ENCODE measurements around the gene TMPRSS13.

Gene TMPRSS13

DNA sequence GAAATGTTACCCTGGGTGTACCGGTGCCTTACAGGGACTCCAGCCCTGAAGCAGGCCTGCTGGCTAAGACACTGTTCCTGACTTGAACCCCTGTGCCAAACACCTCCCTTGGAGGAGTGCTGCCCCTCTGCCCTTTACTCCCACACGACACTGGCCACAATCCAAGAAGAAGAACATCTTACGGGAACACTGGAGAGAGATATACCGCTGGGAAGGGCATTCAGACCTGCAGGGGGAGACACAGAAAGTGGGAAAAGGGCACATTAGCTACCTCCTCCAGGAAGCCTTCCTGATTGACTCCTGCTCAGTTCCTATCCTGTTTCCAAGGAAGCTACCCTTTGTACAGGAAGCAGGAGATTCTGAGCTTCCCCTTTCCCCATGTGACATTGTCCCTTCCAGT lies 18.7 kb downstream of the TMPRSS13 start:
- no peak for DNase-seq

DNA sequence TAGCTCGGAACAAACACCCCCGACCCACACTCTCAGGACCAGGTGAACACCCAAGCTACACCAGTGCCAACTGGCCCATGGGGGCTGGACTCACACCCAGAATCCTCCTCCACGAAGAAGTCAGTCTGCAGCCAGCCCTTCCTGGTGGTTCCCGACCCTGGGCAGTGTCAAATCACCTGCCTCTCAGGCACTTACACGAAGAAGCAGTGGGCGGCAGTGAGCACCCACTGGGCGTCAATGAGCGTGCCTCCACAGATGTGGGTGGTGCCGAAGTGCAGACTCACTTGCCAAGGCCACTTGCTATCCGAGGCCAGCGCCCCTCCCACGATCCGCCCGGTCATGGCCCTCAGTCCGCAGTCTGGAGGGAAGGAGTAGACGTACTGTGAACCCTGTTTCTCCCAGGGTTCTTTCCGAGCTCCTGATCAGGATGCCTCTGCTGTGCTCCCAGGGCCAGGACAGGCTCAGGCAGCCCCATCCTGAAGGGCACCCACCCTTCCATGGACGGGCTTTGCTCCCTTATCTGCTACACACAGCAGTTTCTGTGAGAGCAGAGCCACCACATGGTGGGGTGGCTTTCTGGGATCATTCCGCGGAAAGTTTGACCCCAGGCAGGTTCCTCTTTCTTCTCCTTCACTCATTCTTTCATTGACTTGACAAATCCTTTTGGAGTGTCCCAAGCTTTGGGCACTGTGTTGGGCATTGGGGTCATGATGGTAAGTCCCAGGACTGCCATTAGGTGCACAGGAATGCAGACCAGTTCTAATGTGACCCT lies 19.4 kb downstream of the TMPRSS13 start:
- no peak for DNase-seq

DNA sequence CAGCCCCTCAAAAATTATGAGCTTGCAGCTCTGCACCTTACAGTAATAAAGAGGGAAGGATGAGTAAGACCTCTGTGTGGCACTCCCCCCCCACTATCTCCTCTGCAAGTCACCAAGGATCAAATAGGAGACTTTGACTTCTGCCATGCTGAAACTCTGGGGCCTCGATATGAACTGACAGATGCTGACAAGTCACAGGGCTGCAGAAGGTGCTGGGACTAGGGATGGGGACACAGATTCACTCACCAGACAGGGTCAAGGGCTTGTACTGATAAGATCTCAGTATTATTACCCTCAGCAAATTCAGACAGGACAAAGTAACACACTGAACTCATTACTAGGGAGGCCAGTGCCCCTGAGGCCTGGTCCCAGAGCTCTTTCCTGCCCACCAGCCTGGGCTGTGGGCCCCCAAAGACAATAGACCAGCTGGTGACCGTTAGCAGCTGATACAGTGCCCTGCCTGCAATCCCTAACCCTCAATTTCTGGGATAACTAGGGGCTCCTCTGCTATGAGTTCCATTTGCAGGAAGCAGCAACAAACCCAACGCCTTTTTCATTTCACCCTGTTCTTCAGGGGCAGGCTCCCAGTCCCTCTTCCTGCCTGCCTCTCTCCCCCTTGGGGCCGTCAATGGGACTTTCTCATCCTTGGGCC lies 20.1 kb downstream of the TMPRSS13 start:
- DNase-seq, result no peak

DNA sequence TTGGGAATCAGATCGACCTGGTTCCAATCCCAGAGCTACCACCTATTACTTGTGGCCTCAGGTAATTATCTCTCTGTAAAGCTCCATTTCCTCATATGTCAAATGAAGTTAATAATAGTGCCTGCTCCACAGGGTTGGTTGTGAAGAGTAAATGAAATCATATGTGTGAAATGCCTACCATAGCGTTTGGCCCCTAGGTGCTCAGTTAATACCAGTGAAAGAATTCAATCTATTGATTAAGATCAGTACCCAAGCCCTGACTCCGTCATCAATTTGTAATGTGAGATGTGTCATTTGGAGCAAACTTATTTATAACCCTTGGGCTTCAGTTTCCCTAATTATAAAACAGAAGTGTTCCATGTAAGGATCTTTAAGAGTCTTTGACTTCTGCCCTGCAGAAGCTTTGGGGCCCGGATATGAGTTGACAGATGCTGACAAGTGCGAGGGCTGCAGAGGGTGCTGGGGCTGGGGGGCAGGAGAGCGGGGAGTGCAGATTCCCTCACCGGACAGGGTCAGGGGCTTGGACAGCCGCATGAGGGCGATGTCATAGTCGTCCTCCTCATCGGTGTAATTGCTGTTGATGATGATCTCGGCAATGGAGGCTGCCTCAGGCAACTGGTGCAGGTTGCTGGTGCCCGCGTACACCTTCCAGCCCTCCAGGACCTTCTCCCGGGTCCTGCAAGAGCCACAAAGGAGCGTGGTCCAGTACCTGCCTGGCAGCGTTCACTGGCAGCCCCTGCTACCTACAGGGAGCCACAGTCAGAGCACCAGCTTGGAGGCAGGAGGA lies 20.9 kb downstream of the TMPRSS13 start:
- DNase-seq, result no peak

DNA sequence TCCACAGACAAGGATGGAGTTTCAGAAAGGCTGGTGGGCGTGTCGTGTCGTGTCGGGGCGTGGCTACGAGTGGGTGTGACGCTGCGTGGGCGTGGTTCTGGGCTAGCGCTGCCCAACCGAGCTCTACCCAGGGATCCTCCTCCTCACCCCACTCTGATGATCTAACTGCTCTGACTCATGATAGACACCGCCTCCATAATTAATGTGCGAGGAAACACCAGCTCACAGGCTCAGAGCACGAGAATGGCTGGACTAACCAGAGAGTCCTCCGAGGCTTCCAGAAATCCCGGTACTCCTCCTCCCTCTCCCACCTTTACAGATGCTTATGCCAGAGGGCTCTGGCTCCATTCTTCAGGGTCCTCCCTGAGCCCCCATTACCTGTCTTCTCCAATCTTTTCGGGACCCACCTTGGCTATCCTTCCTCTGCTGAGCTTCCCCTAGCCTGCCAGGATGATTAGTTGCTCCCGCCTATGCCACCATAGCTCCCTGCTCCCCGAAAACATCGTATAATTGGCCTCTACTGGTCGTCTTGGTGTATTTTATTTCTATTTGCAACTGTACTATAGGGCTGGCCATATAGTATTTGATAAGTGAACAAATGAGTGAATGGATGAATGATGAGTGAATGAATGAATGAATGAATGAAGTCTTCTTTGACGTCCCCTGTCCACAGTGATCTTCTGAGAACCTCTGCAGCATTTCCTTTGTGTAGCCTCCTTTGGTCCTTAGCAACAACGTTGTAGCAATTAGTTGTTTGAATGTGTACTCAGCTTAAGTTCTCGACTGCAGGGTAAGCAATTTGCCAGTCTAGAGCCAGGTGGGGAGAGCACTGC lies 21.7 kb downstream of the TMPRSS13 start:
- peak; percentile 83 for DNase-seq

DNA sequence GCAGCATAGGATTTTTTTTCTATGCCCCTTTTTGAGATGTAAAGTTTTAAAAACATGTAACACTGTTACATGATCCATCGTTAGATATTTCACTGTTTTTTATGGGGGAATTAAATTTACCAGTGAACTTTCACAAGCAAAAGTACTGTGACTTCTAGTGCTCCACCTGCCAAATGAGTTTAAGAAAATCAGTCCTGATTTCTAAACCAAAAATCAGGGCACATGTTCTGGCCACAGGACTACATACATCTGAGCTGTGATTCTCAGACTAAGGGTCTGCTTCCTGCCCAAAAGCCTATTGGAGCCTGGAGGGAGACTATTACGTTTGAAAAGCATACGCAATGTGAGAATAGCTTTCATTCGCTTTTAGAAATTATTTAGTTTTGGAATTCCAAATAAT lies 22.5 kb downstream of the TMPRSS13 start:
- DNase-seq, result no peak

DNA sequence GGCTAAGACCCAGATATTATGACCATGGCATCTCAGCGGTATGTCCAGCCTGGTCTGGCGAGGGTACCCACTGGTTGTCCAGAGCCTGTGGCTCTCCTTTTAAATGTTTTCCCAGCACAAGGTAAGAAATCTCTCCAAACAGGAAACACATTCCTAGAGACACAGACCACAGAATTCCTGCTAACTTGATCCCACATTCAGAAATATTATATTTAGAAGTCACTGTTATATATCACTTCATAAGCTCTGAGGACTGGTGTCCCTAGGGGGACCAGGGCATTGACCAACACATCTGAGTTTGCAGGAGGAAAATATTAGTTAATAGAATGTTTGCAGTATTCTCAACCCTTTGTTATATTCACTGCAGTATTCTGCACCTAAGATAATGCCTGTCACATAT lies 23.1 kb downstream of the TMPRSS13 start:
- no peak for DNase-seq

DNA sequence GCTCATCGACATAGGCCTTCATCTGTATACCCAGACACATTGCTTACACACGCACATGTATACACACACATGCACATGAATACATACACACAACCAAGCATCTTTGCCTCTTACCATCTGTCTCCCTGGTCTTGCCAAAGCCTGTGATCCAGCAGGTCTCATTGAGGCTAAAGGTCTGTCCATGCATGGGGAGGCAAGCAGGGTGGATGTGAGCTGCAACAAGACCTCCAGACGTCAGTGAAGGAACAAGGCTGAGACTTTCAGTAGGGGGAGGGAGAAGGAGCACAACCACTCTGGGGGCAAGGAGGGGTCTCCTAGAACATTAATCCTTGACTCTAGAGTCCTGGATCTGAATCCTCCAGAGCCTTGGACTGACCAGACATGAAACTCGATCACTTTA lies 23.7 kb downstream of the TMPRSS13 start:
- no peak for DNase-seq

DNA sequence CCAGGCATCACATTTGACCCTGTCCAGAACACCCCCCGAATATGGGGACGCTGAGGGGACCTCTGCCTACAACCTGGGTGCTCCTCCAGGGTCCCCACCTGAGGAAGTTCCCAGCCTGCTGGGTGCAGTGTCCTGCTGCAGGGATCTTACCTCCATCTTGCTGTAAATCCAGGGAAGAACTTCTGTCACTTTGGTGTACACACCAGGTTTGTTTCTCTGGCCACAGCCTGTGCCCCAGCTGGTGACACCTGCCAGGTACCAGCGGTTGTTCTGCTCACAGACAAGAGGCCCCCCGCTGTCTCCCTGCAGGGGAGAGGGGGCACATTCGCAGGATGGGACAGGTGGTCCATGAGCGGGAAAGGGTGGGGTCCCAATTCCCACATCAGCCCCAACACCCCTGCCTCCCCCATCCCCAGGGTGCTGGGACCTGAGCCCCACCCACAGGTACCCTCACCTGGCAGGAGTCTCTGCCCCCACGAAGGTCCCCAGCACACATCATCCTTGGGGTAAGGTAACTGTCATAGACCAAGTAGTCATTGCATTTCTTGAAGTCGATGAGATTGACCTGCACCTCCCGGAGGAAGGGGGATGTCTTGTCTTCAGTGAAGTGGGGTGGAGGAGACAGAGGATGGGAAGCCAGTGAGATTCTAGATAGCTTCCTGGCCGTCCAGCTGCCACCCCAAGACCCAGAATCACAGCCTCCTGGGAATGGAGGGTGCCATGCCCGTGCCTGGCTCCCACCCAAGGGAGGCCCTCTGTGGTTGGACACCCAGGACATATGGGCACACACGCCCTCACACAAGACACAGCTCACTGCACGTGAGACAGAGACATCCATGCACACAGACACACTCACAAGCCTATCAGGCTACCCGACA lies 25.5 kb downstream of the TMPRSS13 start:
- DNase-seq, result no peak

DNA sequence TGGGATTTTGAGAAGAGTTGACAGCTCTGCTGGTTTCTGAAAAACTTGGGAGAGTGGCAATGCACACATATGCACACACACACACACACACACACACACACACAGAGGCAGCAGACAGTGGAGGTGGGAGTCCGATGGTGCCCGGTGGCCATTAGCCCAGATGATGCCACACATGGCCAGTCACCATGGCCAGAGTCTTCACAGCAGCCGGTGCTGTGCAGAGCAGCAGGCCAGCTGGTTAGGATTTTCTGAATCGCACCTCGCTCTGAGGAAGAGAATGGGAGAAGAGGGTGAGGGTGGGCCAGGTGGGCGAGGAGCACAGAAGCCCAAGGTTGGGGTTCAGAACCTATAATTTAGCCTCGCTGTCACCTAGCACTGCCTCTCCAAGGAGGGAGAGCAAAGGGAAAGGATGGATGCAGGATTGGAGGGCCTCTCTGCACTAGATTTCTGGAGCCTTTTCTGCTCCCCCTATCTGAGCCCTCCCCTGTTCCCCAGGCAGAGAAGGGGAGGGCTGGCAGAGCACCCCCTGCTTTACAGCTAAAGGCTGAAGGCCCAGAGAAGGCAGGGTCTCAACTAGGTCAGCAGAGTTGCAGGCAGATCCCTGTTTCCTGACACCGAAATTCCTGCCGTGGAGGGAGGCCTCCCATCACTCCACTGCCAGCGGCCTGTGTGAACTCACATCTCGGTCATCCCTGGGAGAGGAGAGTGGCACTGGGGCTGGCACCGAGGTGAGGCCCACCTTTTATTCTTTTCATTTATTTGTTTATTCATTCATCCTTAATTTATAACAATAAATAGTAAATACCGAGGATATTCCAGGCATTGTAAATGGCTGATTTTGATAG lies 27.0 kb downstream of the TMPRSS13 start:
- DNase-seq, result no peak

DNA sequence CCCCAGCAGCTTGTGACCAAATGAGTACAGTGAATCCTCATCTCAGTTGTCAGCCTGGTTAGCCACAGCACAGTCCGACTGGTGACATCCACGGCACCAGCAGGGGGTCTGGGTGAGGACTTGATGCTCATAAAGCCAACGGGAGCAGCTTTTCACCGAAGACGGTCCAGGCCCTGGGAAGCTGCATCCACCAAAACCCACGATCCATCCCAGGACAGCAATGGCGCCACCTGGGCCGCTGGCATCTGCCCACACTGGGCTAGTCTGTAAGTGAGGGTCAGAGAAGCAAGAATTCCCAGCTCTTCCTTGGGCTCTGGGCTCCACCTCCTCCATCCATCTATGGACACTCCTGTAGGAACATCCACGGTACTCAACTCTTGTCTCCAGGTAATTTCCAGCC lies 27.6 kb downstream of the TMPRSS13 start:
- DNase-seq, result no peak

DNA sequence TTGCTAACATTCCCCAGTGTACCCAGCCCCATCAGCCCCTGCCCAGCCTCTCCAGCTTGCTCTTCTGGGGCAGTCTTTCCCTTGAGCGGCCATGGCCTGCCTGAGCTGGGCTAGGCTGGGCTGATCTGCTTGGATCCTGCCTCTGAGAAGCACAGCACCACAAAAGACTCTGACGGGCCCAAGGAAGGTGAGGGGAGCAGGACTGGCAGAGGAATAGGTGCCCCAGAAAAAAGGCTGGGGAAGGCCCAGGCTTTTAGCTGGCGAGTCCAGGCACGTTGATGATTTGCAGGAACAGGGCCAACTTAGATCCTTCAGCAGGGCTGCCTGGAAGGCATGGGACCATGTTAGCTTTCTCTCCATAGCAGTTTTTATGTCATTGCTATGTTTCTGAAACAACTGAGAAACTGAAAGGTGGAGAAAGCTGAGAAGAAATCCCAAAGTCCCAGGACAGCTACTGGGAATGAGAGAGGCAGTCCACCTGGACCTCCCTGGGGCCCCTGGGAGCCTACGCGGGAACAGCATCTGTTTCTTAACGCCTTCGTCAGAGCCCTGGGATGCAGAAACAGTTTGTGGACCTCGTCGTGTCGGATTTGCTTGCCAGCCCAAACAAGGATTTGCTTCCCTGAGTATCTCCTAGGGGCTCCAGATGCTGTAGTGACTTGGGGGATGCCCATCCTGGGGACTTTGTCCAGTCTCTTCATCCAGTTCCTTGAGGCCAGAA lies 28.3 kb downstream of the TMPRSS13 start:
- no peak for DNase-seq

DNA sequence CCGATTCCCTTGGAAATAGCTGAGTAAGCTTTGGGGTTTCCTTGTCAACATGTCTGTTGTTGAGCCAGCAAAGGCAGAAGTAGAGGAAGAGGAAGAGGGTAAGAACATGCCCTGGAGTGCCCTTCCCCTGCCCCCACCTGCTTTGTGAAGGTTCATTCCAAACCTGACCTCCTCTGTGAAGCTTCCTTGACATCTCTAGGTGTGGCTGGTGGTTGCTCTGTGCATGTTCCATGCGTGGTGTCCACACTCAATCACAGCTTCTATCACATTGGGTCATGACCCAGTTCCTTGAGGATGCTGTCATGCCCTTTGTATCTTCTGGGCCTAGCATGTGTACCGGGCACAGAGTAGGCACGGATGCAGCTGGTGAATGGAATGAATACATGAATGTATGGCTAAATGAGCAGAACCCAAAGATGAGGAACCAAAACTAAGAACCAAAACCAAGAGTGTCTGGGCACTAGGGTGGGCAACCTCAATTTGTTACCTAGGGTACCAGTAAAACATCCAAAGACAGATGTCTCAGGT lies 29.0 kb downstream of the TMPRSS13 start:
- DNase-seq, result no peak

DNA sequence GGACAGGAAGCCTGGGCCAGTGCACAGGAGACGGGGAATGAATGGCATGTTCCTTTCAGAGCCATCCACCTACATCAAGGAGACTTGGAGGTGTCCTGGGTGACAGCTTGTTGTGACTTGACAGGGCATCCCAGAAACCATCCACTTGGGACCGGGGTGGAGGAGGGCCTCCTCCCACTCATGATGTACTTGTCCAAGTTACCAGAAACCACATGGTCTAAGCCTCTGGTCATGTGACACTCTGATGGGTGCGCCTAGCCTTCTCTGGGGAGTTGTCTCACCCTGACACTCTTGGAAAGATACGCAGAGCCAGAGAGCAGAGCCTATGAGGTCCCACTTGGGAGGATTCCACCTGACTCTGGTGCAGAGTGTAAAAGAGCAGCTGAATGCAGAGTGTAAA lies 31.1 kb downstream of the TMPRSS13 start:
- DNase-seq, result no peak

DNA sequence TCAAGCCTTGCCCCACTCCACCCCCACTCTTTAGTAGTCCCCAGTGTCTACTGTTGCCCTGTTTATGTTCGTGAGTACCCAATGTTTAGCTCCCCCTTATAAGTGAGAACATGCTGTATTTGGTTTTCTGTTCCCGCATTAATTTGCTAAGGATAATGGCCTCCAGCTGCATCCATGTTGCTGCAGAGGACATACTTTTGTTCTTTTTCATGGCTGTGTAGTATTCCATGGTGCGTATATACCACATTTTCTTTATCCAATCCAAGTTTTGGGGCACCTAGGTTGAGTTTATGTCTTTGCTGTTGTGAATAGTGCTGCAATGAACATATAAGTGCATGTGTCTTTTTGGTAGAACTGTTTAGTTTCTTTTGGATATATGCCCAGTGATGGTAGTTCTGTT lies 36.6 kb downstream of the TMPRSS13 start:
- no peak for DNase-seq

DNA sequence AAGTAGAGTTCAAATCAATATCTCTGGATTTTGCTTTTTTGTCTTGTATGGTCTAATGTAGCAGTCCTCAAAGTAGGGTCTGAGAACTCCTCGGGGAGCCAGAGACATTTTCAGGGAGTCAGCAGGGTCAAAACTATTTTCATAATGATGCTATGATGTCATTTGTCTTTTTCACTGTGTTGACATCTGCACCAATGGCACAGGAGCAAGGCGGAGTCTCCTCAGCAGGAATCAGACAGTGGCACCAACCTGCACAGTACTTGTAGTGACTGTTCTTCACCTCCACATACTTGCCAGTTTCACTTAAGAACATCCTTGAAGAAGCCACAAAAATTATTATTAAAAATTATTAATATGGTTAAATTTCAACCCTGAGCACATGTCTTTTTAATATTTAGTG lies 37.8 kb downstream of the TMPRSS13 start:
- DNase-seq, result no peak

DNA sequence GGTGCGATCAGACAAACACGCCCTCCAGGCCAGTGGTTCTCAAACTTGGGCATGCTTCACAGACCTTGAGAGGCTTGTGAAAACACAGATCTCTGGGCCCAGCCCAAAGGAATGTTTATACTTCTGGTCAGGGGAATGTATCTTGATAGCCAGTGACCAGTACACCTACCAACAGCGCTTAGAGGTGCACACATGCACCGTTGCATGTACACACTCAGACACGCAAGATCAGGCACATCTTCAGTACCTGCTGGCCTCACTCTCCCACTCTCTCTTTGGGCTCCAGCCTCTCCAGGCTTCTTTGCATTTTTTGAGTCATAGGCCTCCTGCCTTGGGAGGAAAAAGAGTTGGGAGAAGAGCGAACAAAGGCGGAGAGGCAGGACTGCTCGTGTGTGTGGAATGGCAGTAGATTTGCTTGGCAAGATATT lies 41.0 kb downstream of the TMPRSS13 start:
- DNase-seq, result no peak

DNA sequence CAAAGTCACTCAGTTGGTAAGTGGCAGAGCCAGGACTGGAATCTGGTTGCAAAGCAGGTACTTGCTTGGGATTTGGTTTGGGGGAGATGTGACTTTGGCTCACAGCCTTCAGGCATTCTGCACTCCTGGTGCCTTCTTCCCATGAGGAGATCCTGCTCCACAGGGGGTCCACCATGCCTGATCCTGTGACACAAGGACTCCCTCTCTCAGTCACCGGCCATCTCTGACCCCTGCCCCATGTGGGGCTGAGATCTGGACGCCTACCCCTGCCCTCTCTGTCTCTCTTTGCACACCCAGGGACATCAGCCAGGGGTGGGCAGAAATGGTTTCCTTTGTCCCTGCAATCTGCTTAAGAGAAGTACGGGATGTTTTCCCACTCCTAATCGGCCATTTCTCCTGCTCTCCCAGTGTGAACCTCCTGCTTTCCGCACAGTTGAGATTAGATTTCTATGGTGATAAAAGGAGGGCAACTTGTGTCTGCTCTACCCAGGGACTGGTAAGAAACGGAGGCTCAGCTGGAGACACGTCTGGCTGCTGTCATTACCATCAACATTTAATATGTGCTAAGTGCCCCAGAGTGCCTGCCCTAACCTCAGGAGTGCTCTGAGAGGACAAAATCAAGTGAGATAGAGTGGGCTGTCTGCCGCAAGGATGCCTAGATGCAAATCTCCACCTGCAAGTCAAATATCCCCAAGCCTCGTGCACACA lies 41.6 kb downstream of the TMPRSS13 start:
- DNase-seq, result no peak

DNA sequence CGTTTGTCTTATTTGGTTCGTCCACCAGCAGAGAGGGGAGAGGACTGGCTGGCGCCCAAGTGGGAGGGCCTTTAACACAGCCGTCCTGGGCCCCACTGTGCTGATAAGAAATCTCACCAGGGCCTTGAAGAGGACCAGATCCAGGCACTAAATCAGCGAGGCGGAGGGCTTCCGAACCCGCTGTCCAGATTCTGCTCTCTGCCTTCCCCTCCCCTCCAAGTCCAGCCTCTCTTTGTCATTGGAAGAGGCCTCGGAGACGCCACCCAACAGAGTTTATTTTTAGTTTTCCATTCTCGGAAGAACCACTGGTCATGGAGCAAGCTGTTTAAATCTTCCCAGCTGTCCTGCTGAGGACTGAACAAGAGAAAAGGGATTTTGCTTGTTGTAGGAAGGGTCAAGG lies 43.4 kb downstream of the TMPRSS13 start:
- no peak for DNase-seq

Measured in activated CD4-positive, alpha-beta T cell treated with anti-CD3 and anti-CD28 coated beads, Interleukin-2, Interleukin-6, amounts not matched to agents 100 ng/mL and 50 ng/mL, durations not matched to agents 16 hours and 8 hours (primary cell).